Activated CD8-positive, alpha-beta T cell treated with anti-CD3 and anti-CD28 coated beads for 36 hours (primary cell): ENCODE results near the gene TDRD10. TPM values are rescaled to one million over a fixed set of nuclear protein-coding genes. Genes with fewer than 3 reads are reported as not detected.

ENCODE experiments used
- ATAC-seq: fragments of 200-7000 bp; cut with Tn5 transposase; one replicate; pipeline ENCODE4 v1.10.0; 2021; ENCODE audit warnings: mild to moderate bottlenecking, moderate library complexity
- CTCF ChIA-PET: fragments of 350-600 bp; sonication (Branson Sonifier 250); formaldehyde crosslinking; loops from one replicate; lab custom pipeline; 2021; ENCODE audit warnings: antibody characterized with exemption; lab: Charles Lee
- POLR2A ChIA-PET: fragments of 350-600 bp; sonication (Branson Sonifier 250); formaldehyde crosslinking; loops from one replicate; lab custom pipeline; 2021; ENCODE audit warnings: antibody characterized with exemption; lab: Charles Lee
- DNase-seq: peaks from one replicate; pipeline ENCODE4 v3.0.0-alpha.2; 2020
- H3K27ac Mint-ChIP-seq: one replicate; pipeline ENCODE4 v1.8.0; 2021; ENCODE audit warnings: mild to moderate bottlenecking, mixed read lengths
- H3K27me3 Mint-ChIP-seq: one replicate; pipeline ENCODE4 v1.8.0; 2021; ENCODE audit warnings: mixed read lengths
- H3K36me3 Mint-ChIP-seq: one replicate; pipeline ENCODE4 v1.8.0; 2021; ENCODE audit warnings: low read depth, mixed read lengths
- H3K4me1 Mint-ChIP-seq: one replicate; pipeline ENCODE4 v1.8.0; 2021; ENCODE audit warnings: low read depth, mixed read lengths
- H3K4me3 Mint-ChIP-seq: one replicate; pipeline ENCODE4 v1.8.0; 2021; ENCODE audit warnings: mild to moderate bottlenecking, moderate library complexity, mixed read lengths
- H3K9me3 Mint-ChIP-seq: one replicate; pipeline ENCODE4 v1.8.0; 2021; ENCODE audit warnings: mixed read lengths
- CTCF ChIP-seq: fragments of 200-600 bp; IDR thresholded peaks from one replicate; pipeline ENCODE4 v1.8.0; 2022; ENCODE audit warnings: antibody characterized with exemption, mild to moderate bottlenecking
- intact Hi-C: fragments of 100-400 bp; cut with micrococcal nuclease; formaldehyde crosslinking; loops from one replicate; pipeline ENCODE4 v1.10.0; 2022
- total RNA-seq, 2 experiments: library from RNA; stranded (reverse); gene quantifications; one replicate each; pipeline ENCODE4 v1.2.3, GENCODE V29; 2021

TDRD10 gene
- not detected for total RNA-seq

GRCh38 chr1:154502066-154502743 lies at the start of gene TDRD10, which contains the start of gene SHE:
TSS of gene TDRD10 (plus strand) at chr1:154502219. CDS start at chr1:154506904, 4,685 bp downstream.
TSS of gene SHE (minus strand) at chr1:154502412. CDS start at chr1:154502026, 386 bp downstream.
- no peak for TF ChIP-seq CTCF
- CTCF ChIA-PET = no interaction called here
- Mint-ChIP-seq H3K4me1 (peaks cover 4% of the 10 kb centered on the region), H3K27ac (no peak within 1 kb of the TSS), H3K27me3 (peaks cover 52% of the 10 kb centered on the region), H3K36me3 (no peaks in the 10 kb centered on the region), H3K9me3 (no peaks in the 10 kb centered on the region), H3K4me3 (peak within 1 kb of the TSS; percentile 30)
- POLR2A ChIA-PET = no interaction called here
- ATAC-seq (peak; percentile 43), DNase-seq (peak; percentile 30)
- intact Hi-C loops = no loop called here

- TF ChIP-seq CTCF = no peak
- peaks cover 3% of the 10 kb centered on the region for H3K27me3 Mint-ChIP-seq
- peaks cover 34% of the 10 kb centered on the region for H3K36me3 Mint-ChIP-seq
- no peak overlapping the region for H3K27ac Mint-ChIP-seq
- ATAC-seq (no peak), DNase-seq (no peak)
- intact Hi-C loops = no loop called here
- no peaks in the 10 kb centered on the region for H3K9me3 Mint-ChIP-seq
- H3K4me3 Mint-ChIP-seq = no peak overlapping the region
- ChIA-PET CTCF (interaction anchor here (2.1 kb wide), 1 partner anchor 26 kb away, joined by 6 read pairs; no protein-coding TSS in a partner anchor), POLR2A (interaction anchor here (0.9 to 1.0 kb wide), 2 partner anchors 9 to 47 kb away, joined by 3 read pairs; no protein-coding TSS in a partner anchor)
- H3K4me1 Mint-ChIP-seq = peaks cover 18% of the 10 kb centered on the region
Observed at GRCh38 chr1:154453161-154453560, 48.9 kb upstream of the TDRD10 start.

DNA sequence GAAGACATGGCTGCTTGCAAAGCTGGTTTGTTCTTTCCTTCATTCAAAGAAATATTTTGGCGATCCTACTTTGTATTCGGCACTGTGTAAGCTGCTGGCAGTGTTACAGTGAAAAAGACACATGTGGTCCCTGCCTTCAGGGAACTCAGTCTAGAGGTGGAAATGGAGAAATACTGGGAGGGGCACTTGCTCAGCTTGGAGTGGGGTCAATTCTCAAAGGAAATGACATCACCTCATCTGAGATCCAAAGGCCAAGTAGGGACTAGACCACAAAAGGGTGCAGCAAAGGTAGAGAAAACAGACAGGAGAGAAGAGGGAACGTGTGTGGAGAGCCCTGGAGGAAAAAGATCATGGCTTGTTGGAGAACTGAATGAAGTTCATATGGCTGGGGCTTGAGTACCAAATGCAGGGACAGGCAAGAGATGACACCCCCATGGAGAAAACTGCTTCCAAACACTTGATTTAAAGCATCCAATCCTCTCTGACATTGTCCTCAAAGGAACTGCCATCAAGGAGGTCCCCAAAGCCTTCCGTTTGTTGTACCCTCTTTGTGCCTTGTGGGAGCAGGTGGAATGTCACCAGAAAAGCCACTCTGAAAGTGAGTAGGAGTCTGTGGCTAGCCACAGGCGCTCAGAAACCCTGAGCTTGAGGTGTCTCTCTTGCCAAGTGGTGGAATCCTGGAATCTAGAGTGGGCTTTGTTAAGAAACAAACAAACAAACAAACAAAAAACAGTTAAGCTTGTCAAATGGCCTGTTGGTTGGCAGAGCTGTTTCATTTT lies 48.3 kb upstream of the TDRD10 start:
- DNase-seq (no peak), ATAC-seq (no peak)
- no peak for TF ChIP-seq CTCF
- intact Hi-C loops = no loop called here
- Mint-ChIP-seq H3K36me3 (peaks cover 36% of the 10 kb centered on the region), H3K4me1 (peaks cover 18% of the 10 kb centered on the region), H3K27ac (no peak overlapping the region), H3K27me3 (peaks cover 3% of the 10 kb centered on the region), H3K4me3 (no peak overlapping the region), H3K9me3 (no peaks in the 10 kb centered on the region)
- ChIA-PET CTCF (interaction anchor here (0.8 to 2.1 kb wide), 5 partner anchors 9 to 93 kb away, joined by 3 to 7 read pairs (median 6); no protein-coding TSS in a partner anchor), POLR2A (interaction anchor here (0.9 to 1.7 kb wide), 3 partner anchors 9 to 48 kb away, joined by 3 read pairs; no protein-coding TSS in a partner anchor)

GRCh38 chr1:154454386-154455120 lies 47.5 kb upstream of the TDRD10 start:
- Mint-ChIP-seq H3K4me1 (peaks cover 18% of the 10 kb centered on the region), H3K9me3 (no peaks in the 10 kb centered on the region), H3K27me3 (peaks cover 3% of the 10 kb centered on the region), H3K27ac (no peak overlapping the region), H3K4me3 (no peak overlapping the region), H3K36me3 (peaks cover 35% of the 10 kb centered on the region)
- ATAC-seq (no peak), DNase-seq (no peak)
- POLR2A ChIA-PET = interaction anchor here (1.0 to 1.7 kb wide), 2 partner anchors 9 to 49 kb away, joined by 3 read pairs; no protein-coding TSS in a partner anchor
- intact Hi-C loops = no loop called here
- no peak for TF ChIP-seq CTCF
- CTCF ChIA-PET = interaction anchor here (0.8 to 2.1 kb wide), 6 partner anchors 9 to 94 kb away, joined by 3 to 7 read pairs (median 4); no protein-coding TSS in a partner anchor
